ENCODE data around the gene LMF1.

GRCh38 chr16:967077-967541 is 3.7 kb downstream of the LMF1 start:
- TF ChIP-seq RAD21 (conservative IDR thresholded peaks at IDR 0.05) (no peak), CTCF (IDR thresholded peaks at IDR 0.05; ENCODE audit: poor library complexity, severe bottlenecking) (no peak), POLR2AphosphoS5 (IDR thresholded peaks at IDR 0.05) (no peak), EZH2 (IDR thresholded peaks at IDR 0.05; ENCODE audit: borderline replicate concordance, insufficient read depth, low read length, poor library complexity, severe bottlenecking) (no peak)

All from neural cell (in vitro differentiated cells).